Measurements from ENCODE around the gene USP2.

DNA sequence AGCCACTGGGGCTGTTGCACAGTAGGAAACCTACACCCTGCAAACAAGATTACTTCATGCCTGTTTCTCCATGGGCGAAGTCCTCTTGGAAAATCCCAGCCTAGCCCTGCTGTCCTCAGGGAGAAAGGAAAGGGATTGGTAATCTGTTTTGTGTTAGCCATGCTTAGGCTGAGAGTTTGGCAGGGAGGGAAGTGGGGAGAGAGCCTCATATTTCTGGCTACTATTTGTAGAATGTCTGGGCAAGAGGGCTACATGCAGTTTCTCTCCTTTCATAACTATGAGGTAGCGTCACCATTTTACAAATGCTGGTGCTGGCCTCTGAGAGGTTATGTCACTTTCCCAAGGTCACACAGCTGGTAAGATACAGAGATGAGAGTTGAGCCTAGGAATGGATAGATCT lies 34.2 kb downstream of the USP2 start:
- TF ChIP-seq, protein P1, sequence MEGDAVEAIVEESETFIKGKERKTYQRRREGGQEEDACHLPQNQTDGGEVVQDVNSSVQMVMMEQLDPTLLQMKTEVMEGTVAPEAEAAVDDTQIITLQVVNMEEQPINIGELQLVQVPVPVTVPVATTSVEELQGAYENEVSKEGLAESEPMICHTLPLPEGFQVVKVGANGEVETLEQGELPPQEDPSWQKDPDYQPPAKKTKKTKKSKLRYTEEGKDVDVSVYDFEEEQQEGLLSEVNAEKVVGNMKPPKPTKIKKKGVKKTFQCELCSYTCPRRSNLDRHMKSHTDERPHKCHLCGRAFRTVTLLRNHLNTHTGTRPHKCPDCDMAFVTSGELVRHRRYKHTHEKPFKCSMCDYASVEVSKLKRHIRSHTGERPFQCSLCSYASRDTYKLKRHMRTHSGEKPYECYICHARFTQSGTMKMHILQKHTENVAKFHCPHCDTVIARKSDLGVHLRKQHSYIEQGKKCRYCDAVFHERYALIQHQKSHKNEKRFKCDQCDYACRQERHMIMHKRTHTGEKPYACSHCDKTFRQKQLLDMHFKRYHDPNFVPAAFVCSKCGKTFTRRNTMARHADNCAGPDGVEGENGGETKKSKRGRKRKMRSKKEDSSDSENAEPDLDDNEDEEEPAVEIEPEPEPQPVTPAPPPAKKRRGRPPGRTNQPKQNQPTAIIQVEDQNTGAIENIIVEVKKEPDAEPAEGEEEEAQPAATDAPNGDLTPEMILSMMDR (conservative IDR thresholded peaks at IDR 0.05; ENCODE audit: low read length): no peak
- TF ChIP-seq EZH2phosphoT487 (IDR thresholded peaks at IDR 0.05; ENCODE audit: borderline replicate concordance, low read depth, low read length): no peak

Data from OCI-LY7 (cell line).